Globus pallidus (tissue), 1 donor: ENCODE measurements around the gene OGDH.
"Not testable (repeated sequence)": the region's sequence is repeated elsewhere in the genome, so short reads cannot be mapped to it uniquely, and the experiment has no call there.

Source experiments
- DNase-seq: peaks from one replicate; pipeline ENCODE4 v3.0.0-alpha.2; 2015; ENCODE audit warnings: low spot score

The OGDH gene

DNA sequence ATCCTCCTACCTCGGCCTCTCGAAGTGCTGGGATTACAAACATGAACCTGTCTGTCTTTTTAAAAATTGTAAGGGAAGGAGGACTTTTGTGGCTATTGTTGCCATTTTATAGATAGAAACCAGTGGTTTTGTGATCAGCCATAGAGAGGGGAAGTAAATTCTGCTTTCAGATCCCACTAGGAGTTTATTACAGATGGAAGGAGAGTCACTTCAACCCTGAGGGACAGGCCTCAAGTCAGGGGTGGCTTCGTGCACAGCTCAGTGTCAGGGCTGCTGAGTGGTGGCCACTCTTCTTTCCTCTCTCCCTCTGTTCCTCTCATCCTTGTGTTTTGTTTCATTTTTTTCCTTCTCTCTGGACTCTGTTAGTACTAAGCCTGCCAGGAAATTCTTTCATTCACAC is 60.8 kb downstream of the OGDH start:
- no peak for DNase-seq

GRCh38 chr7:44671069-44671468 is 64.6 kb downstream of the OGDH start:
- DNase-seq: no peak

GRCh38 chr7:44673324-44673723 is 66.9 kb downstream of the OGDH start:
- no peak for DNase-seq

DNA sequence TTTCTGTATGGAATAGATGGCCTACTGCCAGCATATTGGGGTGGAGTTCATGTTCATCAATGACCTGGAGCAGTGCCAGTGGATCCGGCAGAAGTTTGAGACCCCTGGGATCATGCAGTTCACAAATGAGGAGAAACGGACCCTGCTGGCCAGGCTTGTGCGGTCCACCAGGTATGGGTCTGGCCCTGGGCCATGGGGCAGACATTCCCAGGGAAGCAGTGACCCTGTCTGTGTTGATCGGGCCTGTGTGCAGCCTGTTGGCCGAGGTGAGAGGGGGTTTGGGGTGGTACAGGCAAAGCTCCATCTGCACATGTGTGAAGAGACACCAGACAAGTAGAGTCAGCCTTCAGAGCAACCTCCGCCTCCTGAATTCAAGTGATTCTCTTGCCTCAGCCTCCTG is 67.3 kb downstream of the OGDH start:
- DNase-seq: no peak

- DNase-seq: no peak
Measured at GRCh38 chr7:44674381-44674780, 68.0 kb downstream of the OGDH start.

DNA sequence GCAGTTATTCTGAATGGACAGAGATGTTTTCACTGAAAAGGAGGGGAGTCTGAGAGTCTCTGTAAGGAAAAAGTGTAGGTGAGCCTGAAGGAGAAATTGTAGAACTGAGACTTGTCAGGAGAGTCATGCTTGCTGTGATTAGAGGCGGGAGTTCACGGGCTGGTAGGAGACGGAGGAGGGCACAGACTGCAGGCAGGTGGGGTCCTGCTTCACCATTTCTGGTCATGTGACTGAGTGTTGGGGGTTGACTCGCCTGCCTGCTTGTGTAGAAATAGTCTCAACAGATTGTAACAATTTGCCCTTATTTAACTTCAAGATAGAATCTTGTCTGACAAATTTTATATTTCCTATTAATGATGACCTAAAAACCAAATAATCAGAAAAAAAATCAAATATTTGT is 70.3 kb downstream of the OGDH start:
- DNase-seq: no peak

DNA sequence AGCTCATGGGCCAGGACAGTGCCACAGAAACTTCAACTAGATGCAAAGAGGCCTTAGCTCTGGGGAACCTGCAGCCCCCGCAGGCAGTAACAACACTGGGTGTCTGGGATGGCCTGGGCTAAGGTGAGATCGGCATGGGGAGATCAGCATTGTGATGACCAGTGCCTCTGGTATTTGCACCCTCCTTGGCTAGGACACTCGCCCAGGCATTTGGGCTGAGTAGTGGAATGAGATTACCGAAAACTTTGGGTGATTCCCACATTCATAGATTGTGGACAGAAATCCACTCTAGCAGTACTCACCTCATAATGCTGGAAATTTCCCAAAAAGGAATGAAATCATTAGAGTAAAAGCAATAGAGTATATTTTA is 71.7 kb downstream of the OGDH start:
- DNase-seq: no peak

GRCh38 chr7:44678471-44679179 is 72.2 kb downstream of the OGDH start:
- DNase-seq: no peak

DNA sequence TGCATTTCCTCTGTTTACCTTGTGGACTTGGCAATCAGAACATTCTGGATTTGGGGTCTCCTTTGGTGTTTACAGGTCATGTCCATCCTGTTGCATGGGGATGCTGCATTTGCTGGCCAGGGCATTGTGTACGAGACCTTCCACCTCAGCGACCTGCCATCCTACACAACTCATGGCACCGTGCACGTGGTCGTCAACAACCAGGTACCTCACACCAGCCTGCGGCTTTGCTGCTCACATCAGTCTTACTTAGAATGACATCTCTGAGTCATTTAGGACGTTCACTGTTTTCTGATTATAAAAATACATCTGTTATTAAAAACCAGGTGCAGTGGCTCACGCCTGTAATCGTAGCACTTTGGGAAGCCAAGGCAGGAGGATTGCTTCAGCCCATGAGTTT is 75.2 kb downstream of the OGDH start:
- DNase-seq: no peak

DNA sequence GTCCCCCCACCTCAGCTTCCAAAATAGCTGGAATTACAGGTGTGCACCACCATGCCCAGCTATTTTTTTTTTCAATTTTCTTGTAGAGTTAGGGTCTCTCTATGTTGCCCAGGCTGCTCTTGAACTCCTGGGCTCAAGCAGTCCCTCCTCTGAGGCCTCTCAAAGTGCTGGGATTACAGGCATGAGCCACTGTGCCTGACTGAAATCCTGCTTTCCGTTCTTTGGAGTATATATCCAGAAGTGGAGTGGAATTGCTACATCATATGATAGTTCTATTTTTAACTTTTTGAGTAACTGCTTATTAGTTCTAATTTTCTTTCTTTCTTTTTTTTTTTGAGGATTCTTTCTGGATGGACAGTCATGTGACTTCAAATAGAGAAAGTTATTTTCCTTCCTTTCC is 79.3 kb downstream of the OGDH start:
- DNase-seq: no peak

DNA sequence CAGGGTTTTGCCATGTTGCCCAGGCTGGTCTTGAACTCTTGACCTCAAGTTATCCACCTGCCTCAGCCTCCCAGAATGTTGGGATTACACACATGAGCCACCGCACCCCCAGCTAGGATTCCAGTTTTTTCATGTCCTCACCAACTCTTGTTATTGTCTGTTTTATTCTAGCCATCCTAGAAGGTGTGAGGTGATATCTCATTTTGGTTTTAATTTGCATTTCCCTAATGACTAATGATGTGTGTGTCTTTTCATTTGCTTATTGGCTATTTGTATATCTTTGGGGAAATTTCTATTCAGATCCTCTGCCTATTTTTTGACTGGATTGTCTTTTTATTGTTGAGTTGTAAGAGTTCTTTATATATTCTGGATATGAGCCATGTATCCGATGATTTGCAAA is 83.0 kb downstream of the OGDH start:
- no peak for DNase-seq

- DNase-seq: no peak
Measured at GRCh38 chr7:44693641-44694313, 87.3 kb downstream of the OGDH start.

DNA sequence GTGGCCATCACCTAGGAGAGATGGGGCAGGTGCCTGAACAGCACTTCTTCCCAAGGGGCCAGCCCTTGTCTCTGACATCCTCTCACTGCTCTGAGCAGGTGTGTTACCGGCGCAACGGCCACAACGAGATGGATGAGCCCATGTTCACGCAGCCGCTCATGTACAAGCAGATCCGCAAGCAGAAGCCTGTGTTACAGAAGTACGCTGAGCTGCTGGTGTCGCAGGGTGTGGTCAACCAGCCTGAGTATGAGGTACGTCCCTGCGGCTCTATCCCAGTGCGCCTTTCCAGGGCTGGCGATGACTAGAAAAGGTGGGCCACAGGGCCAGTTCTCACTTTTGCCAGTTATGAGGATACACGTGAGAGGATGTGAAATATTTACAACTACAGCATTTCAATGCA is 87.9 kb downstream of the OGDH start:
- no peak for DNase-seq

GRCh38 chr7:44694766-44695165 is 88.3 kb downstream of the OGDH start:
- DNase-seq: no peak

GRCh38 chr7:44695756-44696155 is 89.3 kb downstream of the OGDH start:
- no peak for DNase-seq

- no peak for DNase-seq
Measured at GRCh38 chr7:44696728-44697127, 90.3 kb downstream of the OGDH start.

DNA sequence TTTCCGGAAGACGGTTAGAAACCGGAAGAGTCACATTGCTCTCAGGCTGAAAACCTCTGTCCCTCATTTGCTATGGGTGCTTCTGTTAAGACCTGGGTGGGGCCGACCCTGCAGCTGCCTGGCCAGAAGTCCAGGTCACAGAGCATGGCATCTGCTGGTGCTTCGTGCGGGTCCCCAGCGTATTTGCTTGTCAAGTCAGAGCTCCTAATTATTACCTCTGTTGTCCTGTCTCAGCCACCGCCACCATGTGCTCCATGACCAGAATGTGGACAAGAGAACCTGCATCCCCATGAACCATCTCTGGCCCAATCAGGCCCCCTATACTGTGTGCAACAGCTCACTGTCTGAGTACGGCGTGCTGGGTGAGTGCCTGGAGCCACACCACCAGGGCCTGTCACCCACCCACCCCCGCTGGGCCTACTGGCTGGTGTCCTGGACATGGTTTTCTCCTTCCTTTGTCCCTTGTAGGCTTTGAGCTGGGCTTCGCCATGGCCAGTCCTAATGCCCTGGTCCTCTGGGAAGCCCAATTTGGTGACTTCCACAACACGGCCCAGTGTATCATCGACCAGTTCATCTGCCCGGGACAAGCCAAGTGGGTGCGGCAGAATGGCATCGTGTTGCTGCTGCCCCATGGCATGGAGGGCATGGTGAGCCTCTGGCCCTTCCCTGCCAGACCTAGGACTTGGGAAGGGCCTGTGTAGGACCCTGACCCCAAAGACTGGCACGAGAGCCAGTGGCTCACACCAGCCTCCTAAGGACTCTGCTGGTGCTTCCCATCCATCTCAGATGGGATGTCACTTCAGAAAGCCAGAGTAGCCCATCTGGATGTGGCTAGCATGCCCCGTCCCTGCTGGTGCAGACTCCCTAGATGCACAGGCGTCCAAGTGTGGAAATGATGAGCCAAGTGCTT is 91.0 kb downstream of the OGDH start:
- DNase-seq: no peak

DNA sequence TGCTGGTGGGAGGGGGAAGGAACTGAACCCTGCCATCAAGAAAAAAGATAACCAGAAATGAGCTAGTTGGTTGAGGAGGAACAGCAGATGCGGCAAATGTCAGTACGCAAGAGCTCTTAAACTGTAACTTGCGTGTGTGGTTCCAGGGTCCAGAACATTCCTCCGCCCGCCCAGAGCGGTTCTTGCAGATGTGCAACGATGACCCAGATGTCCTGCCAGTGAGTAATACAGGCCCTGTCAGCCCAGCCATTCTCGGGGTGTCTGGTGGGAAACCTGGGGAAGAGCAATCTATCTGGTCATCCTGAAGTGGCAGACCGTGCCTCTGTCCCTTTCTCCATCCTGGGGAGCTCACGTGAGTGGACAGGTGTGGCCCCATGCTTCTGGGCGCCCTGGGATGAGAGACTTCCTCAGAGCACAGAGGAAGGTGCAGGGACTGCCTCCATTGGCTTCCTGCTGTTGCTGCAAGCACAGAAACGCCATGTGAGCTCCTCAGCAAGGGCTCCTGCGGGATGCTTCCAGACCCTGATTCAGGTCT is 91.7 kb downstream of the OGDH start:
- DNase-seq: no peak

DNA sequence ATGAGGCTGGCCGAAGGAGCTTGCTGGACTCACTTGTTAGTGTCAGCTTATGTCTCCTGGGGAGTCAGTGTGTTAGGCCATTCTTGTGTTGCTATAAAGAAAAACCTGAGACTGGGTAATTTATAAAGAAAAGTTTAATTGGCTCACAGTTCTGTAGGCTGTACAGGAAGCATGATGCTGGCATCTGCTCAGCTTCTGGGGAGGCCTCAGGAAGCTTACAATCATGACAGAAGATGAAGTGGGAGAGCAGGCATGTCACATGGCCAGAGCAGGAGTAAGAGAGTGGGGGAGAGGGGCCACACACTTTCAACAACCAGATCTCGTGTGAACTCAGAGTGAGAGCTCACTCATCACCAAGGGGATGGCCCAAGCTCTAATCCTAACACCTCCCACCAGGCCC is 93.2 kb downstream of the OGDH start:
- DNase-seq: not testable (repeated sequence)

DNA sequence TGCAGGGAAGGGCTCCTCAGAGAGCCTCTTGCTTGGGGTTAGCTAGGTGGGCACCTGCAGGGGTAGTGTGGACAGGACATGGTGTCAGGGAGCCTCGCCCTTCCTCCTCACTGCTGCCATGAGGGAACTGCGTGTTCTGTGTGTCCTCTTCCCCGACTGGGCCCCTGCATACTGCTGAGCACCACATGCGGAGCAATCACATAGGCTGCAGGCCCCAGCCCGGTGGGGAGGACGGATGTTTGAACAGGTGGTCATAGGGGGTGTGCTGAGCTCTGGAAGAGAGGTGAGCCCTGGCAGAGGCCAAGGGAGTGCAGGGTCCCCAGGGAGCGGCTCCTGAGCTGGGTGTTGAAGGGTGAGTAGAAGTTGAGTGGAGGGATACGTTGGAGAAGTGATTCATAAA is 93.9 kb downstream of the OGDH start:
- DNase-seq: no peak

DNA sequence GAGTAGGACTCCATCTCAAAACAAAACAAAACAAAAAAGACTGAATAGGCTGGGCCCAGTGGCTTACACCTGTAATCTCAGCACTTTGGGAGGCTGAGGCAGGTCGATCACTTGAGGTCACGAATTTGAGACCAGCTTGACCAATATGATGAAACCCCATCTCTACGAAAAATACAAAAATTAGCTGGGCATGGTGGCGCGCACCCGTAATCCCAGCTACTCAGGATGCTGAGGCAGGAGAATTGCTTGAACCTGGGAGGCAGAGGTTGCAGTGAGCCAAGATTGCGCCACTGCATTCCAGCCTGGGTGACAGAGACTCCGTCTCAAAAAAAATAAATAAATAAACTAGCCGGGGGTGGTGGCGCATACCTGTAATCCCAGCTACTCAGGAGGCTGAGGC is 97.0 kb downstream of the OGDH start:
- DNase-seq: not testable (repeated sequence)

GRCh38 chr7:44703921-44704320 is 97.5 kb downstream of the OGDH start:
- DNase-seq: no peak

DNA sequence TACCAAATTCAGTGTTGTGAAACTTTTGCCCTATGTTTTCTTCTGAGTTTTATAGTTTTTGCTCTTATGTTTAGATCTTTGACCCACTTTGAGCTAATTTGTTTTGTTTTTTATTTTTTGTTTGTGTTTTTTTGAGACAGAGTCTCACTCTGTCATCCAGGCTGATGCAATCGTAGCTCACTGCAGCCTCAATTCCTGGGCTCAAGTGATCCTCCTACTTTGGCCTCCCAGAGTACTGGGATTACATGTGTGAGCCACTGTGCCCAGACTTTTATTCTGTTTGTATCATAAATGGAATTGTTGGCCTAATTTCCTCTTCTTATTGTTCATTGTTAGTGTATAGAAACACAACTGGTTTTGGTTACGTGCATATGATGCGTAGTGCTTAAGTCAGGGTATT is 99.0 kb downstream of the OGDH start:
- DNase-seq: no peak
